Measurements from ENCODE around the gene OR9Q1.
"Not testable (repeated sequence)": the region's sequence is repeated elsewhere in the genome, so short reads cannot be mapped to it uniquely, and the experiment has no call there.

The OR9Q1 gene

GRCh38 chr11:57981536-57981935, 42.1 kb upstream of the OR9Q1 start:
- no peaks in the 10 kb centered on the region for H3K4me1 ChIP-seq (ENCODE audit: control insufficient read depth, insufficient read depth, low read length)
- H3K4me3 ChIP-seq (ENCODE audit: low read depth, low read length): no peak overlapping the region
- ChIA-PET CTCF (no interaction called here), POLR2A (no interaction called here)
- H3K36me3 ChIP-seq (ENCODE audit: control insufficient read depth in 2 of 2, insufficient read depth in 1 of 2, low read length in 2 of 2): no peaks in the 10 kb centered on the region
- no peak for TF ChIP-seq ZBTB10 (tag by site-specific recombination; IDR thresholded peaks at IDR 0.05)
- no peak for TF ChIP-seq FEZF1 (tag by site-specific recombination; IDR thresholded peaks at IDR 0.05)
- H3K9me3 ChIP-seq (ENCODE audit: control insufficient read depth, insufficient read depth, low read depth, low read length): no peaks in the 10 kb centered on the region
- H3K27ac ChIP-seq (ENCODE audit: extremely low read depth, low read depth, low read length): no peak overlapping the region

- POLR2A ChIA-PET: no interaction called here
- CTCF ChIA-PET: interaction anchor here (0.7 kb wide), 1 partner anchor 424 kb away, joined by 3 read pairs; the partner anchor contains the start of gene OR5B3
- H3K27ac ChIP-seq (ENCODE audit: extremely low read depth, low read depth, low read length): no peak overlapping the region
These were observed 40.9 kb upstream of the OR9Q1 start for GRCh38 chr11:57982776-57983175.

GRCh38 chr11:57983191-57983590, 40.5 kb upstream of the OR9Q1 start:
- ChIA-PET POLR2A (no interaction called here), CTCF (interaction anchor here (0.7 kb wide), 1 partner anchor 1343 kb away, joined by 4 read pairs; no protein-coding TSS in a partner anchor)
- no peaks in the 10 kb centered on the region for H3K36me3 ChIP-seq (ENCODE audit: control insufficient read depth in 2 of 2, insufficient read depth in 1 of 2, low read length in 2 of 2)
- no peaks in the 10 kb centered on the region for H3K9me3 ChIP-seq (ENCODE audit: control insufficient read depth, insufficient read depth, low read depth, low read length)
- no peak overlapping the region for H3K4me3 ChIP-seq (ENCODE audit: low read depth, low read length)
- H3K27ac ChIP-seq (ENCODE audit: extremely low read depth, low read depth, low read length): no peak overlapping the region
- H3K4me1 ChIP-seq (ENCODE audit: control insufficient read depth, insufficient read depth, low read length): no peaks in the 10 kb centered on the region
- no peak for TF ChIP-seq ZNF530 (tag by site-specific recombination; IDR thresholded peaks at IDR 0.05; ENCODE audit: low read depth)
- no peak for TF ChIP-seq ZNF174 (tag by site-specific recombination; IDR thresholded peaks at IDR 0.05)
- no peak for TF ChIP-seq ELK4 (IDR thresholded peaks at IDR 0.05; ENCODE audit: borderline replicate concordance, low read depth, low read length)
- no peak for TF ChIP-seq ZNF433 (tag by site-specific recombination; IDR thresholded peaks at IDR 0.05; ENCODE audit: low read depth)
- no peak for TF ChIP-seq SP3 (tag by site-specific recombination; IDR thresholded peaks at IDR 0.05)
- TF ChIP-seq ZNF610 (tag by site-specific recombination; IDR thresholded peaks at IDR 0.05; ENCODE audit: borderline replicate concordance): no peak
- no peak for TF ChIP-seq ZFP41 (tag by site-specific recombination; IDR thresholded peaks at IDR 0.05; ENCODE audit: borderline replicate concordance)
- TF ChIP-seq SCRT2 (tag by site-specific recombination; IDR thresholded peaks at IDR 0.05): no peak

More at GRCh38 chr11:57982776-57983175, 40.9 kb upstream of the OR9Q1 start:
- no peaks in the 10 kb centered on the region for H3K4me1 ChIP-seq (ENCODE audit: control insufficient read depth, insufficient read depth, low read length)
- no peak overlapping the region for H3K4me3 ChIP-seq (ENCODE audit: low read depth, low read length)
- TF ChIP-seq KLF10 (tag by site-specific recombination; IDR thresholded peaks at IDR 0.05): no peak
- no peak for TF ChIP-seq ZBTB1 (tag by site-specific recombination; IDR thresholded peaks at IDR 0.05)
- no peak for TF ChIP-seq ZNF394 (tag by site-specific recombination; IDR thresholded peaks at IDR 0.05; ENCODE audit: borderline replicate concordance)
- no peaks in the 10 kb centered on the region for H3K9me3 ChIP-seq (ENCODE audit: control insufficient read depth, insufficient read depth, low read depth, low read length)
- no peaks in the 10 kb centered on the region for H3K36me3 ChIP-seq (ENCODE audit: control insufficient read depth in 2 of 2, insufficient read depth in 1 of 2, low read length in 2 of 2)

GRCh38 chr11:57999523-57999922, 24.2 kb upstream of the OR9Q1 start:
- H3K9me3 ChIP-seq (ENCODE audit: control insufficient read depth, insufficient read depth, low read depth, low read length); CTCF ChIA-PET; H3K36me3 ChIP-seq (ENCODE audit: control insufficient read depth in 2 of 2, insufficient read depth in 1 of 2, low read length in 2 of 2); H3K4me3 ChIP-seq (ENCODE audit: low read depth, low read length); H3K27ac ChIP-seq (ENCODE audit: extremely low read depth, low read depth, low read length); H3K4me1 ChIP-seq (ENCODE audit: control insufficient read depth, insufficient read depth, low read length); POLR2A ChIA-PET: not testable (repeated sequence)

- CTCF ChIA-PET; H3K9me3 ChIP-seq (ENCODE audit: control insufficient read depth, insufficient read depth, low read depth, low read length); H3K4me3 ChIP-seq (ENCODE audit: low read depth, low read length): not testable (repeated sequence)
These were observed 23.7 kb upstream of the OR9Q1 start for GRCh38 chr11:58000021-58000420.

More at GRCh38 chr11:58000021-58000420, 23.7 kb upstream of the OR9Q1 start:
- H3K27ac ChIP-seq (ENCODE audit: extremely low read depth, low read depth, low read length); H3K4me1 ChIP-seq (ENCODE audit: control insufficient read depth, insufficient read depth, low read length); POLR2A ChIA-PET; H3K36me3 ChIP-seq (ENCODE audit: control insufficient read depth in 2 of 2, insufficient read depth in 1 of 2, low read length in 2 of 2): not testable (repeated sequence)
